NCI-H748 (cell line): ENCODE measurements around the gene USP11.

Experiments
- DNase-seq: peaks from one replicate; lab custom pipeline; 2025; ENCODE audit not compliant: unreplicated experiment; lab: John Stamatoyannopoulos, UW

The USP11 gene

GRCh38 chrX:47224266-47224895 lies 8.4 kb upstream of the USP11 start:
- DNase-seq = no peak

GRCh38 chrX:47224896-47225290 lies 7.9 kb upstream of the USP11 start:
- DNase-seq = no peak

- DNase-seq = no peak
Measured at GRCh38 chrX:47226071-47226470, 6.7 kb upstream of the USP11 start.

GRCh38 chrX:47226531-47227333 lies 6.1 kb upstream of the USP11 start:
- no peak for DNase-seq

GRCh38 chrX:47227334-47227583 lies 5.5 kb upstream of the USP11 start:
- no peak for DNase-seq

GRCh38 chrX:47228550-47229270 lies 4.1 kb upstream of the USP11 start:
- no peak for DNase-seq

GRCh38 chrX:47229427-47229826 lies 3.4 kb upstream of the USP11 start:
- DNase-seq = no peak

- DNase-seq = no peak
Measured at GRCh38 chrX:47230136-47230868, 2.5 kb upstream of the USP11 start.

GRCh38 chrX:47231167-47231566 lies 1.6 kb upstream of the USP11 start:
- no peak for DNase-seq

- no peak for DNase-seq
Measured at GRCh38 chrX:47232197-47232802, 509 bp upstream of the USP11 start.

GRCh38 chrX:47233333-47234113 lies 714 bp downstream of the USP11 start:
- DNase-seq = peak; percentile 99

GRCh38 chrX:47234583-47234982 lies 1.8 kb downstream of the USP11 start:
- DNase-seq = no peak

- DNase-seq = no peak
Measured at GRCh38 chrX:47235691-47236103, 2.9 kb downstream of the USP11 start.

- no peak for DNase-seq
Measured at GRCh38 chrX:47239199-47239598, 6.4 kb downstream of the USP11 start.

GRCh38 chrX:47239898-47240545 lies 7.2 kb downstream of the USP11 start:
- DNase-seq = no peak

- no peak for DNase-seq
Measured at GRCh38 chrX:47240619-47241018, 7.8 kb downstream of the USP11 start.

GRCh38 chrX:47241201-47242011 lies 8.6 kb downstream of the USP11 start:
- no peak for DNase-seq

GRCh38 chrX:47242321-47242720 lies 9.5 kb downstream of the USP11 start:
- DNase-seq = no peak

- no peak for DNase-seq
Measured at GRCh38 chrX:47243351-47243750, 10.5 kb downstream of the USP11 start.
